ENCODE results near the gene ST7.

Gene ST7

GRCh38 chr7:117264716-117265115 is 311.4 kb downstream of the ST7 start:
- Histone ChIP-seq H3K27ac (ENCODE audit: low read depth, low read length) (no peak overlapping the region), H3K9ac (ENCODE audit: low read depth, low read length) (no peak overlapping the region), H3K27me3 (ENCODE audit: insufficient read depth, low read length) (no peaks in the 10 kb centered on the region), H3K4me3 (ENCODE audit: low read length) (no peak overlapping the region), H3K4me1 (ENCODE audit: insufficient read depth, low read length) (no peaks in the 10 kb centered on the region), H3K9me3 (ENCODE audit: insufficient read depth, low read depth, low read length) (no peaks in the 10 kb centered on the region), H3K36me3 (ENCODE audit: insufficient read depth, low read length) (no peaks in the 10 kb centered on the region)
- 100% methylated on average over 1 of the region's 1 CpG for WGBS

GRCh38 chr7:117269417-117269816 is 316.1 kb downstream of the ST7 start:
- WGBS: 85% methylated on average over 5 of the region's 5 CpGs
- Histone ChIP-seq H3K9ac (ENCODE audit: low read depth, low read length) (no peak overlapping the region), H3K4me1 (ENCODE audit: insufficient read depth, low read length) (no peaks in the 10 kb centered on the region), H3K27me3 (ENCODE audit: insufficient read depth, low read length) (no peaks in the 10 kb centered on the region), H3K27ac (ENCODE audit: low read depth, low read length) (no peak overlapping the region), H3K9me3 (ENCODE audit: insufficient read depth, low read depth, low read length) (no peaks in the 10 kb centered on the region), H3K4me3 (ENCODE audit: low read length) (no peak overlapping the region), H3K36me3 (ENCODE audit: insufficient read depth, low read length) (no peaks in the 10 kb centered on the region)

GRCh38 chr7:117269886-117270285 is 316.6 kb downstream of the ST7 start:
- H3K4me3 ChIP-seq (ENCODE audit: low read length): no peak overlapping the region
- no peak overlapping the region for H3K9ac ChIP-seq (ENCODE audit: low read depth, low read length)
- no peaks in the 10 kb centered on the region for H3K9me3 ChIP-seq (ENCODE audit: insufficient read depth, low read depth, low read length)
- H3K27me3 ChIP-seq (ENCODE audit: insufficient read depth, low read length): no peaks in the 10 kb centered on the region
- H3K27ac ChIP-seq (ENCODE audit: low read depth, low read length): no peak overlapping the region
- WGBS: 89% methylated on average over 2 of the region's 3 CpGs
- H3K36me3 ChIP-seq (ENCODE audit: insufficient read depth, low read length): no peaks in the 10 kb centered on the region
- H3K4me1 ChIP-seq (ENCODE audit: insufficient read depth, low read length): no peaks in the 10 kb centered on the region

DNA sequence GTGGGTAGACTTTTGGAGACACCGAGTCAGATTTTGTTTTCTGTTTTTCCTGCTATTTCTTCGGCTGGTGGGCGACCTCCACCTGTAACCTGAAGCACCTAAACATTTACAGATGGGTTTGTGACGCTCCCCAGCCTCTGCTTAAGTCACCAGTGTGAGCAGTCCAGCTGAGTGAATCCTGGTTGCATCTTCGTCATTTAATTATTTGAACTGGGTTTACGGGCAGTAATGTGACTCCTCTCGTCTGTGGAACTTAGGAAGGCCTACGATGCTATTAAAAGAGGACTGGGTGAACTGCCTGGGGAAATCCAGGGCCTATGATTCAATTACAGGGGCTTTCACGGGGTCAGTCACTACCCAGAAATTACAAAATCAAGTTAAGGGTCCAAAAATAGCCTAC is 317.1 kb downstream of the ST7 start:
- Histone ChIP-seq H3K27ac (ENCODE audit: low read depth, low read length) (no peak overlapping the region), H3K27me3 (ENCODE audit: insufficient read depth, low read length) (no peaks in the 10 kb centered on the region), H3K4me1 (ENCODE audit: insufficient read depth, low read length) (no peaks in the 10 kb centered on the region), H3K9me3 (ENCODE audit: insufficient read depth, low read depth, low read length) (no peaks in the 10 kb centered on the region), H3K9ac (ENCODE audit: low read depth, low read length) (no peak overlapping the region), H3K4me3 (ENCODE audit: low read length) (no peak overlapping the region), H3K36me3 (ENCODE audit: insufficient read depth, low read length) (no peaks in the 10 kb centered on the region)
- WGBS: 89% methylated on average over 8 of the region's 9 CpGs

- no peaks in the 10 kb centered on the region for H3K36me3 ChIP-seq (ENCODE audit: insufficient read depth, low read length)
- no peak overlapping the region for H3K27ac ChIP-seq (ENCODE audit: low read depth, low read length)
- H3K4me3 ChIP-seq (ENCODE audit: low read length): no peak overlapping the region
- H3K9me3 ChIP-seq (ENCODE audit: insufficient read depth, low read depth, low read length): no peaks in the 10 kb centered on the region
- no peak overlapping the region for H3K9ac ChIP-seq (ENCODE audit: low read depth, low read length)
- no peaks in the 10 kb centered on the region for H3K27me3 ChIP-seq (ENCODE audit: insufficient read depth, low read length)
- H3K4me1 ChIP-seq (ENCODE audit: insufficient read depth, low read length): no peaks in the 10 kb centered on the region
- 96% methylated on average over 3 of the region's 3 CpGs for WGBS
Observed at GRCh38 chr7:117271566-117271965, 318.3 kb downstream of the ST7 start.

DNA sequence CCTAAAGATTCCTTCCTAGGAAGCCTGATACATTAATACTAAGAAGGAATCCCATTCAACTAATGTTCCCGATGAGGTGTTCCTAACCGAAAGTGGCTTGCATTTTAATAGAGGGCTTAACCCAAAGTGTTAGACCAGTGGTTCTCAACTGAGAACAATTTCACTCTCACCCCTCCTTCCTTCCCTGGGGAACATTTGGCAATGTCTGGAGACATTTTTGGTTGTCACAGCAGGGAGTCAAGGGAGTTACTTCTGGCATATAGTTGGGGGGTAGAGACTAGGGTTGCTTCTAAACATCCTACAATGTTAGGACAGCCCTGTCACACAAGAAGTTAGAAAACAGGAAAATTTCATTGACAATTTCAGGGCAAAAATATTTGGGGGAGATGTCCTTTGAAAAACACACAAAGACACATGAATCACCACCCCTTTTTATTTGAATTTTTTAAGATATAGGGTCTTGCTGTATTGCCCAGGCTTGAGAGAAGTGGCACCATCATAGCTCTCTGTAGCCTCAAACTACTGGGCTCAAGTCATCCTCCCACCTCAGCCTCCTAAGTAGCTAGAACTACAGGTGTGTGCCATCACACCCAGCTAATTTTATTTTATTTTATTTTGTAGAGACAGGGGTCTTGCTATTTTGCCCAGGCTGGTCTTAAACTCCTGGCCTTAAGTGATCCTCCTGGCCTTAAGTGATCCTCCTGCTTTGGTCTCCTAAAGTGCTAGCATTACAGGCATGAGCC is 318.9 kb downstream of the ST7 start:
- Histone ChIP-seq H3K4me1 (ENCODE audit: insufficient read depth, low read length) (no peaks in the 10 kb centered on the region), H3K36me3 (ENCODE audit: insufficient read depth, low read length) (no peaks in the 10 kb centered on the region), H3K4me3 (ENCODE audit: low read length) (no peak overlapping the region), H3K9ac (ENCODE audit: low read depth, low read length) (no peak overlapping the region), H3K27ac (ENCODE audit: low read depth, low read length) (no peak overlapping the region), H3K27me3 (ENCODE audit: insufficient read depth, low read length) (no peaks in the 10 kb centered on the region), H3K9me3 (ENCODE audit: insufficient read depth, low read depth, low read length) (no peaks in the 10 kb centered on the region)
- WGBS: 88% methylated on average over 2 of the region's 2 CpGs

DNA sequence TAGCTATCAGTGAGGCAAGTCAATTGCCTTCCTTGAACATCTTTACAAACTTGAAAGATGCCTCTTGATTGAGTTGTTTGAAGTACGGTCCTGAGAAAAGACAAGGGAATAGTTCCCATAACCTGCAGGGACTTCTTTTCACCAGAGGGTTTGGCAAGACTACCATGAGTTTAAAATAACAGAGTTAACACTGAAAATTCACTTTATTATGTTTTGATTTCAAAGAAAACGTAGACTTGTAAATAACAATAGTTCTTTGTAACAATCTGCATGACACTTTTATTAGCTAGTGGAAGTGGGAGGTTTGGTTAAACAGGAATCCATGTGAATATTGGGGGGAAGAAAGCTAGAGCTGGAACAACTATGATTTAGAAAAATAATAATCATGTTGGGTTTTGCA is 320.0 kb downstream of the ST7 start:
- H3K9ac ChIP-seq (ENCODE audit: low read depth, low read length): no peak overlapping the region
- WGBS: 88% methylated on average over 1 of the region's 2 CpGs
- no peak overlapping the region for H3K4me3 ChIP-seq (ENCODE audit: low read length)
- no peak overlapping the region for H3K27ac ChIP-seq (ENCODE audit: low read depth, low read length)
- H3K36me3 ChIP-seq (ENCODE audit: insufficient read depth, low read length): no peaks in the 10 kb centered on the region
- H3K27me3 ChIP-seq (ENCODE audit: insufficient read depth, low read length): no peaks in the 10 kb centered on the region
- no peaks in the 10 kb centered on the region for H3K4me1 ChIP-seq (ENCODE audit: insufficient read depth, low read length)
- H3K9me3 ChIP-seq (ENCODE audit: insufficient read depth, low read depth, low read length): no peaks in the 10 kb centered on the region

- no peaks in the 10 kb centered on the region for H3K27me3 ChIP-seq (ENCODE audit: insufficient read depth, low read length)
Observed at GRCh38 chr7:117273814-117274225, 320.5 kb downstream of the ST7 start.

GRCh38 chr7:117274951-117275350 is 321.6 kb downstream of the ST7 start:
- 89% methylated on average over 4 of the region's 4 CpGs for WGBS
- no peaks in the 10 kb centered on the region for H3K4me1 ChIP-seq (ENCODE audit: insufficient read depth, low read length)
- H3K27me3 ChIP-seq (ENCODE audit: insufficient read depth, low read length): no peaks in the 10 kb centered on the region
- no peaks in the 10 kb centered on the region for H3K36me3 ChIP-seq (ENCODE audit: insufficient read depth, low read length)
- H3K4me3 ChIP-seq (ENCODE audit: low read length): no peak overlapping the region
- H3K27ac ChIP-seq (ENCODE audit: low read depth, low read length): no peak overlapping the region
- no peaks in the 10 kb centered on the region for H3K9me3 ChIP-seq (ENCODE audit: insufficient read depth, low read depth, low read length)
- H3K9ac ChIP-seq (ENCODE audit: low read depth, low read length): no peak overlapping the region

More at GRCh38 chr7:117273814-117274225, 320.5 kb downstream of the ST7 start:
- H3K36me3 ChIP-seq (ENCODE audit: insufficient read depth, low read length): no peaks in the 10 kb centered on the region
- WGBS: 89% methylated on average over 11 of the region's 11 CpGs
- H3K9me3 ChIP-seq (ENCODE audit: insufficient read depth, low read depth, low read length): no peaks in the 10 kb centered on the region
- no peaks in the 10 kb centered on the region for H3K4me1 ChIP-seq (ENCODE audit: insufficient read depth, low read length)
- no peak overlapping the region for H3K4me3 ChIP-seq (ENCODE audit: low read length)
- H3K27ac ChIP-seq (ENCODE audit: low read depth, low read length): no peak overlapping the region
- H3K9ac ChIP-seq (ENCODE audit: low read depth, low read length): no peak overlapping the region

DNA sequence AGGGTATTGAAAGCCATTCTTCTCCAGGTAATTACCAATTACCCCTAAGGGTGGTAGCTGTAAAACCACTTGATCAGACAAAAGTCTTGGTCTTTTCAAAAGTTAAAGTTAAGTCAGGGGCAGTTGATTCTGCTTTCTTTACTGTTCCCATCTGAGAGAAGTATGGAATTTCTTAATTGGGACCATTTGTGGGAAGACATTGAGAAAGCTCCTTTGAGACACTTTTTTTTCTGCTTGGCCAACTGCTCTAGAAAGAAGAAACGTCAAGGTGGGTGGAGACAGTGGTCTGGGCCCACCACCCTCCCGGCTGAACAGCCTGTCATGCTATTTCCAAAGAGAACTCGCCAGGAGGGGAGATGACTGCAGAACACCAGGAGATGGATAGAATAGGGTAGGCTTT is 324.3 kb downstream of the ST7 start:
- Histone ChIP-seq H3K9me3 (ENCODE audit: insufficient read depth, low read depth, low read length) (no peaks in the 10 kb centered on the region), H3K36me3 (ENCODE audit: insufficient read depth, low read length) (no peaks in the 10 kb centered on the region), H3K4me3 (ENCODE audit: low read length) (no peak overlapping the region), H3K4me1 (ENCODE audit: insufficient read depth, low read length) (no peaks in the 10 kb centered on the region), H3K27ac (ENCODE audit: low read depth, low read length) (no peak overlapping the region), H3K9ac (ENCODE audit: low read depth, low read length) (no peak overlapping the region), H3K27me3 (ENCODE audit: insufficient read depth, low read length) (no peaks in the 10 kb centered on the region)
- WGBS: 92% methylated on average over 3 of the region's 3 CpGs

GRCh38 chr7:117278040-117278439 is 324.7 kb downstream of the ST7 start:
- Histone ChIP-seq H3K27me3 (ENCODE audit: insufficient read depth, low read length) (no peaks in the 10 kb centered on the region), H3K4me1 (ENCODE audit: insufficient read depth, low read length) (no peaks in the 10 kb centered on the region), H3K9ac (ENCODE audit: low read depth, low read length) (no peak overlapping the region), H3K9me3 (ENCODE audit: insufficient read depth, low read depth, low read length) (no peaks in the 10 kb centered on the region), H3K4me3 (ENCODE audit: low read length) (no peak overlapping the region), H3K36me3 (ENCODE audit: insufficient read depth, low read length) (no peaks in the 10 kb centered on the region), H3K27ac (ENCODE audit: low read depth, low read length) (no peak overlapping the region)
- WGBS: 96% methylated on average over 10 of the region's 10 CpGs

- Histone ChIP-seq H3K9me3 (ENCODE audit: insufficient read depth, low read depth, low read length) (no peaks in the 10 kb centered on the region), H3K9ac (ENCODE audit: low read depth, low read length) (no peak overlapping the region), H3K4me3 (ENCODE audit: low read length) (no peak overlapping the region), H3K36me3 (ENCODE audit: insufficient read depth, low read length) (no peaks in the 10 kb centered on the region), H3K27ac (ENCODE audit: low read depth, low read length) (no peak overlapping the region), H3K27me3 (ENCODE audit: insufficient read depth, low read length) (no peaks in the 10 kb centered on the region), H3K4me1 (ENCODE audit: insufficient read depth, low read length) (no peaks in the 10 kb centered on the region)
- 97% methylated on average over 2 of the region's 2 CpGs for WGBS
Observed at GRCh38 chr7:117279203-117279602, 325.9 kb downstream of the ST7 start.
